Upper lobe of right lung (tissue), 1 donor: ENCODE results near the gene DPP6. TPM values are rescaled to one million over a fixed set of nuclear protein-coding genes. Genes with fewer than 3 reads are reported as not detected.

ENCODE experiments used
- ATAC-seq: fragments of 200-7000 bp; cut with Tn5 transposase; one replicate; pipeline ENCODE4 v1.9.1; 2020; ENCODE audit warnings: mild to moderate bottlenecking, moderate library complexity
- DNase-seq: peaks from one replicate; pipeline ENCODE4 v3.0.0-alpha.2; 2020
- H3K27ac ChIP-seq: fragments of 200-600 bp; one replicate; pipeline ENCODE4 v1.8.0; 2022
- H3K27me3 ChIP-seq: fragments of 200-600 bp; one replicate; pipeline ENCODE4 v1.8.0; 2022; ENCODE audit warnings: mild to moderate bottlenecking
- H3K36me3 ChIP-seq: fragments of 200-600 bp; one replicate; pipeline ENCODE4 v1.8.0; 2022
- H3K4me1 ChIP-seq: fragments of 200-600 bp; one replicate; pipeline ENCODE4 v1.8.0; 2022
- H3K4me3 ChIP-seq: fragments of 200-600 bp; one replicate; pipeline ENCODE4 v1.8.0; 2022; ENCODE audit warnings: mild to moderate bottlenecking
- H3K9me3 ChIP-seq: fragments of 200-600 bp; one replicate; pipeline ENCODE4 v1.8.0; 2022
- intact Hi-C: fragments of 100-400 bp; cut with DNase I; formaldehyde crosslinking; loops from one replicate; pipeline ENCODE4 v1.11.0; 2022
- total RNA-seq: library from RNA; stranded (reverse); fragmentation: NEBNext Ultra II Directional; extraction: Animal tissue kit (Norgen Biotek cat#: 25700); gene quantifications from one replicate; pipeline ENCODE4 v1.2.1, GENCODE V29; 2021
- TF ChIP-seq, protein P1 (sequence below): fragments of 200-600 bp; IDR thresholded peaks from one replicate; pipeline ENCODE4 v1.8.0; 2022; ENCODE audit warnings: antibody characterized with exemption
- donor health status: DM: no; HTN: yes; CAD: no; lungs with severe emphysema.

The DPP6 gene
- total RNA-seq, 1 donor from 2014 or later, result 1.6 TPM

DNA sequence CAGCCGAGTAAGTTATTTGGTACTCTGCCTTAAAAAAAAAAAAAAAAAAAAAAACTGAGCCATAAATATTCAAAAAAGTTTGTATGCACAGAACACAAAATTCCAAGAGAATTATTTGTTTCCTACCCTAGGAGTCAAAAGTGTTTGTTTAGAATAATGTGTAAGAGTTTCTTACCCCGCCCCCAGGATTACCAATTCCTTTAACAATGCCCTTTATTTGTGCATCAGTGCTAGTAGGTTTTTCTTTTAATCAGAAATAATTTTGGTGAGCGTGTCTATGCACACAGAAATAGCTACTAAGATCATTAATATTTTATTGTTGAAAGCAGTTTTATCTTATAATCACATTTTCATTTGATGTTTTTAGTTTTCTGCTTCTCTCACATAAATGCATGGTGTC is 374.6 kb downstream of the DPP6 start:
- DNase-seq (no peak), ATAC-seq (no peak)
- Histone ChIP-seq H3K27ac (no peak overlapping the region), H3K9me3 (no peaks in the 10 kb centered on the region), H3K27me3 (no peaks in the 10 kb centered on the region), H3K4me3 (no peak overlapping the region), H3K36me3 (no peaks in the 10 kb centered on the region), H3K4me1 (no peaks in the 10 kb centered on the region)
- TF ChIP-seq, protein P1, sequence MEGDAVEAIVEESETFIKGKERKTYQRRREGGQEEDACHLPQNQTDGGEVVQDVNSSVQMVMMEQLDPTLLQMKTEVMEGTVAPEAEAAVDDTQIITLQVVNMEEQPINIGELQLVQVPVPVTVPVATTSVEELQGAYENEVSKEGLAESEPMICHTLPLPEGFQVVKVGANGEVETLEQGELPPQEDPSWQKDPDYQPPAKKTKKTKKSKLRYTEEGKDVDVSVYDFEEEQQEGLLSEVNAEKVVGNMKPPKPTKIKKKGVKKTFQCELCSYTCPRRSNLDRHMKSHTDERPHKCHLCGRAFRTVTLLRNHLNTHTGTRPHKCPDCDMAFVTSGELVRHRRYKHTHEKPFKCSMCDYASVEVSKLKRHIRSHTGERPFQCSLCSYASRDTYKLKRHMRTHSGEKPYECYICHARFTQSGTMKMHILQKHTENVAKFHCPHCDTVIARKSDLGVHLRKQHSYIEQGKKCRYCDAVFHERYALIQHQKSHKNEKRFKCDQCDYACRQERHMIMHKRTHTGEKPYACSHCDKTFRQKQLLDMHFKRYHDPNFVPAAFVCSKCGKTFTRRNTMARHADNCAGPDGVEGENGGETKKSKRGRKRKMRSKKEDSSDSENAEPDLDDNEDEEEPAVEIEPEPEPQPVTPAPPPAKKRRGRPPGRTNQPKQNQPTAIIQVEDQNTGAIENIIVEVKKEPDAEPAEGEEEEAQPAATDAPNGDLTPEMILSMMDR, result no peak
- intact Hi-C loops, result no loop called here

DNA sequence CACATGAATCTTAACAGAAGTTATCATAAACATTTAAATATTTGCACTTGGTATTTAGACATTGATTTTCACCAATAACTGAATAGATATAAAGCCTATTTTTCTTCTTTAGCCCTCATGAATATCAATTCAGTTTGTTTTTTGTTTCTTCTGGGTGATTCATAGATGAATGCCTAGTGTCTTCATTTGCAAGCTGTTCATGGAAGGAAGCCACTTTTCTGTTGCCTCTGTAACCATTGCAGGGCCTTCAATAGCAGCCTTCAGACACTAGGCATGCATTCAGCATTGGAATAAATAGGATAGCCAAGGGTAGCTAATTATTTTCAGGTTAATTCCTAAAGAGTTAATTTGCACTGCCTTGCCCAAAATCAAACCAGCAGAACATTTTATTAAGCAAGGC is 375.3 kb downstream of the DPP6 start:
- no peaks in the 10 kb centered on the region for H3K36me3 ChIP-seq
- H3K4me1 ChIP-seq, result no peaks in the 10 kb centered on the region
- intact Hi-C loops, result no loop called here
- no peaks in the 10 kb centered on the region for H3K9me3 ChIP-seq
- no peak overlapping the region for H3K4me3 ChIP-seq
- no peak for ATAC-seq
- no peak for DNase-seq
- no peaks in the 10 kb centered on the region for H3K27me3 ChIP-seq
- no peak overlapping the region for H3K27ac ChIP-seq
- TF ChIP-seq, protein P1, result no peak

DNA sequence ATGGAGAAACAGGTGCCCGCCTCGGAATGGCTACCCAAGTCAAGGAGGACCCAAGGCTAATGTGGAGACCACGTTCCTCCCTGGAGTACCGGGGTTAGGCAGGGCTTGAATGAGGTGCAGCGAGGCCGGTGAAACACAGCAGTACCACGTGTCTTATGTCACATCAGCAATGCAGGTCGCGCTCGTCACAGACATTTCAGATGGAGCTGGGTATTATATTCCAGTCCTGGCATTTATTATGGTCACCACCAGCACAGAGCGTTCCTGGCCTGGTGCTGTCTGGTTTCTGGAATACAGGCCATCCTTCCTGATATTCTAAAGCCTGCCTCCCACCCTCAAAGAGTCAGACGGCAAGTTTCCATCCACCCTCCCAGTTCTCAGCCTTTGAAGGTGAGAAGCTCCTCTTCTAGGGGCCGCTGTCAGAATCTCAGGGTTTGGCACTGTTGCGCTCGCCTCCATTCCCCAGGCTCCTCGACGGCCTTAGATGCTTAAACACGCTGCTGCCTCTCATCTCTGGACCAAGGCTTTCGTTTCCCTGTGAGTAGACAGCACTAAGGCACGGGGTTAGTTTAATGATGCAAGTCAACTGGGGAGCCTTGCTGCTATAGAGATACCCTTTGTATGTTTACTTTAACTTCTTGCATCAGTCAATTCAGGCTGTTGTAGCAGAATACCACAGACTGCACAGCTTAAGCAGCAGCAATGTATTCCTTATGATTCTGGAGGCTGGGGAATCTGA is 377.6 kb downstream of the DPP6 start:
- intact Hi-C loops, result no loop called here
- H3K4me3 ChIP-seq, result no peak overlapping the region
- DNase-seq (no peak), ATAC-seq (no peak)
- no peaks in the 10 kb centered on the region for H3K4me1 ChIP-seq
- TF ChIP-seq, protein P1, result no peak
- H3K27me3 ChIP-seq, result no peaks in the 10 kb centered on the region
- H3K9me3 ChIP-seq, result no peaks in the 10 kb centered on the region
- H3K27ac ChIP-seq, result no peak overlapping the region
- H3K36me3 ChIP-seq, result no peaks in the 10 kb centered on the region

DNA sequence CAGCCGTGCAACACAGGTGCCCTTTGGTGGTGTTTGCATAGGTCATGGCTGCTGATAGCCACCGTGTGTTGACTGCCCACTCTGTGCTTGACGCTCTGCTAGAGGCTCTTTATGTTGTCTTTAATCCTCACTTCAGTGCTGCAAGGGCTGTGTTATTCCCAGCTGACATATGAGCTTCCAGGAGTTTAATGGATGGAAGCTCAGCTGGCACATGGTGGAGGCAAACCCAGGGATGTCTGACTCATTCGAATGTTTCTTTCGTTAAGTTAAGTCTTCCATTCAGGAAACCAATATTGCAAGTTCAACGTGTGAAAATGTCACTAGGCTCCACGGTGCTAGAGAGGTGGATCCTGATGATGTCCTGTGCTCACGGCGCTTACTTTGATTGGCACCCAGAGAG is 378.4 kb downstream of the DPP6 start:
- Histone ChIP-seq H3K36me3 (no peaks in the 10 kb centered on the region), H3K9me3 (no peaks in the 10 kb centered on the region), H3K27ac (no peak overlapping the region), H3K4me1 (no peaks in the 10 kb centered on the region), H3K4me3 (no peak overlapping the region), H3K27me3 (no peaks in the 10 kb centered on the region)
- intact Hi-C loops, result no loop called here
- DNase-seq, result no peak
- no peak for ATAC-seq
- TF ChIP-seq, protein P1, result no peak

DNA sequence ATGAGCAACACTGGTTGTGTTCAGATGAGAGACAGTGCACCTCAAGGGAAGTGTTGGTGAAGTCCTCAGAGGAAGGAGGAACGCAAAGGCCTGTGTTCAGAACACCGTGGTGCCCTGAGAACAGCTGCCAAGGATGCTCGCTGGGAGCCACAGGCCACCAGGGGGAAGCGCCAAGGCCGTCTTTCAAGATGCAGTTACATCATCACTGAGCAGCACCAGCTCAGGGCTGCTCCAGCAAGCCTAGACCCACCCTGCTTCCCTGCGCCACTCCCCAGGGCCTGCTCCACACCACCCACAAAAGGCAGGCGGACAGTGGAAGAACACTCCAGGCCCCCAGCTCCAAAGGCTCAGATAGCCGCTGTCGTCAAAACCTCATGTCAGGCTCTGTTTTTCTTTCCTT is 378.8 kb downstream of the DPP6 start:
- ATAC-seq (no peak), DNase-seq (no peak)
- Histone ChIP-seq H3K9me3 (no peaks in the 10 kb centered on the region), H3K27ac (no peak overlapping the region), H3K4me3 (no peak overlapping the region), H3K27me3 (no peaks in the 10 kb centered on the region), H3K36me3 (no peaks in the 10 kb centered on the region), H3K4me1 (no peaks in the 10 kb centered on the region)
- intact Hi-C loops, result no loop called here
- TF ChIP-seq, protein P1, result no peak
